RPMI7951 (cell line): ENCODE results near the gene RIN3. TPM values are rescaled to one million over a fixed set of nuclear protein-coding genes. Genes with fewer than 3 reads are reported as not detected.

Experiments used
- DNase-seq: peaks from one replicate; pipeline ENCODE4 v3.0.0-alpha.2; 2012; ENCODE audit warnings: low read depth
- total RNA-seq: library from RNA; depleted of rRNA; stranded (reverse); fragments of >200 nt; shearing (Covaris generic); gene quantifications from 2 replicates; pipeline ENCODE4 v1.2.3, GENCODE V29; 2014

The RIN3 gene
- total RNA-seq, 1 experiment from 2014 or later: 6.4 TPM

GRCh38 chr14:92597906-92598905 lies 84.6 kb downstream of the RIN3 start:
- DNase-seq: no peak

GRCh38 chr14:92599811-92600210 lies 86.2 kb downstream of the RIN3 start:
- peak; percentile 72 for DNase-seq

GRCh38 chr14:92600318-92601053 lies 86.9 kb downstream of the RIN3 start:
- peak; percentile 88 for DNase-seq

DNA sequence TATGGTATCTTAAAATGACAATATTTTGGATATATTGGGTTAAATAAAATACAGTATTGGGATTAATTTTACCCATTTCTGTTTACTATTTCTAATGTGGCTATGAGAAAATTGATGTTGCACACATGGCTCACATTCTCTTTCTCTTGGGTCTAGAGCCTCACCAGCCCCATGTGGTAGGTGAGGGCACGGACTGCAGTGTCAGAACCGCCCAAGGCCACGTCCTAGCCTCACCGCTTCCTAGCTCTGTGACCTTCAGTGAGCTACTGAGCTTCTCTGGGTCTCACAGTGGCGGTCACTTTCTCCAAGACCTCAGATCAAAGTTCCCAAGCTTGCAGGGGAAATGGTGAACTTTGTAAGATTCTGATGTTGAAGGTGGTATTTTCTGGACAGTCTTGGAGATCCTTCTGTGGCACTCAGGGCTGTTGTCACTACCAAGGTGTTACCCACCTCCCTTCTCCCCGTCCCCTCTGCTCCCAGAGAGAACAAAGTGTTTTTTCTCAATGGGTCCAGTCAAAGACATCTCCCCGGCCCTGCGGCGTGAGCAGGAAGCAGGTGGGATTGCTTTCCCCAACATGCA lies 87.6 kb downstream of the RIN3 start:
- DNase-seq: no peak

DNA sequence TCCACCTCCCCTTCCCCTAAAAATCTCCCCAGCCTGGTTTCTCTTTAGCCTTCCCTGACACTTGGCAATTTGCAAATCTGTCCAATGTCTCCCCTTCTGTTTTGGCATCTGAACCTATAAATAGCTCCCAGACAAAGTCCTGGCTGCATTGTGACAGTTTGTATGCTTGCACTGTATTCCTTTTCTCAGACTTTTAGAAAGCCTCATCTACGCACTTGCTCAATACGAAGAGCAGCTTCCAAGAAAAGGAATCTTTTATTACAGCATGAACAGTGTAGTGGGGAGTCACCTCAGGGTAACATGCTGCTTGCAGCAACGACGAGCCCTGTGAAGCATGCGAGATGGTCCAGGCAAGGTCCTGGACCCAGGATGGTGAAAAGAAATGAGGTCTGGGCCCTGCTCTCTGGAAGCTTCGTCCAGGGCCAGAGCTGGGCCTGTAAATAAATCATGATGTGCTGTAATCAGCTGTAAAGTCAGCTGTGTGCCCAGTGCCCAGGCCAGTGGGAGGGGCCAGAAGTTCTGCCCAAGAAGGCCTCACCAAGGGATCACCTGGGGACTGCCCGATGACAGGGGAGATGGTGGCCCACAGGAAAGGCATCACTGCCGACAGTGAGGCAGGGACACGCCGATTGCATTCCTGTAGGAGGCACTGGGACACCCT lies 88.3 kb downstream of the RIN3 start:
- DNase-seq: no peak

- peak; percentile 88 for DNase-seq
These were observed 90.0 kb downstream of the RIN3 start for GRCh38 chr14:92603309-92604242.

GRCh38 chr14:92605274-92605940 lies 91.8 kb downstream of the RIN3 start:
- DNase-seq: no peak

DNA sequence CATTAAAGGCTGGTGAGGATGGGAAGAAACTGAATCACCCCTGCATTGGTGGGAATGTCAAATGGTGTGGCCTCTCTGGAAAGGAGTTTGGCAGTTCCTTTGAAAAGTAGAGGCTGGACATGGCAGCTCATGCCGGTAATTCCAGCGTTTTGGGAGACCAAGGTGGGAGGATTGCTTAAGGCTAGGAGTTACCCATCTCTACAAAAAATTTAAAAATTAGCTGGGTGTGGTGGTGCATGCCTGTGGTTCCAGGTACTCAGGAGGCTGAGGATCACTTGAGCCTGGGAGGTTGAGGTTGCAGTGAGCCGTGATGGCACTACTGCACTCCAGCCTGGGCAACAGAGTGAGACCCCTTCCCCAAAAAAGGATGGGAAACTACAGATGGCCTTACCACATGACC lies 93.7 kb downstream of the RIN3 start:
- no peak for DNase-seq

DNA sequence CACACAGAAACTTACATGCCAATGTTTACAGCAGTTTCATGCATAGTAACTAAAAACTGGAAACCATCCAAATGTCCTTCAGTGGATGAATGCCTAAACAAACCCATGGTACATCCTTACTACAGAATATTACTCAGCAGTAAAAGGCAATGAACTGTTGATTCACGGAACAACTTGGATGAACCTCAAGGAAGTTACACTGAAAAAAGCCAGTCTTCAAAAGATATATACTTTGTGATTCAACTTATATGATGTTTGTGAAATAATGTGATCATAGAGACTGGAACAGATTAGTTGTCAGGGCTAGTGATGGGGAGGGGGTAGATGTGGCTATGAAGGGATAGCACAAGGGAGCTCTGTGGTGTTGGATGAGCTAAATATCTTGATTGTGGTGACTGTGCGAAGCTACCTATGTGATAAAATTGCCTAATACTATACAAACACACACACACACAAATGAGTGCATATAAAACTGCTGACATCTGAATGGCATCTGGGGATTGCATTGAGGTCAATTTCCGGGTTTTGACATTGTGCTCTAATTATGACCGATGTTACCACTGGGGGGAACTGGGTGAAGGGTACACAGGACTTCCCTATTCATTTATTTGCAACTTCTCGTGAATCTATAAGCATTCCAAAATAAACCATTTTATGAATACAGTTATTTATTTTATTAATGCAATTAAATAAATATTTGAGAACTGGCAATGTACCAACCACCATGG lies 94.3 kb downstream of the RIN3 start:
- peak; percentile 64 for DNase-seq

GRCh38 chr14:92609955-92610354 lies 96.4 kb downstream of the RIN3 start:
- DNase-seq: no peak

DNA sequence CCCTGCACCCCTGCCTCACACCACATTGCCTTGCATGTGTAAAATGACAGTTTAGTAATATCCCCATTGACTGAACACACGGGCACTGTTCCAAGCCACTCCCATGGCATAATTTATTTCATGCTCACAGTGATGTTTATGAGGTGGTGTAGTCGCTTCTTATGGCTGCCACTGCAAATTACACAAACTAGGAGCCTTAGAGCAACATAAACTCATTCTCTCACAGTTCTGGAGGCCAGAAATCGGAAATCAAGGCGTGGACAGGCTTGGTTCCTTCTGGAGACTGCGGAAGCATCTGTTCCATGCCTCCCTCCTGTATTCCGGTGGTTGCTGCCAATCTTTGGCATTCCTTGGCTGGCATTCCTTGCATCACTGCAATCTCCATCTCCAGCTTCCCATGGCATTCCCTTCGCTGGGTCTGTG lies 97.3 kb downstream of the RIN3 start:
- no peak for DNase-seq

DNA sequence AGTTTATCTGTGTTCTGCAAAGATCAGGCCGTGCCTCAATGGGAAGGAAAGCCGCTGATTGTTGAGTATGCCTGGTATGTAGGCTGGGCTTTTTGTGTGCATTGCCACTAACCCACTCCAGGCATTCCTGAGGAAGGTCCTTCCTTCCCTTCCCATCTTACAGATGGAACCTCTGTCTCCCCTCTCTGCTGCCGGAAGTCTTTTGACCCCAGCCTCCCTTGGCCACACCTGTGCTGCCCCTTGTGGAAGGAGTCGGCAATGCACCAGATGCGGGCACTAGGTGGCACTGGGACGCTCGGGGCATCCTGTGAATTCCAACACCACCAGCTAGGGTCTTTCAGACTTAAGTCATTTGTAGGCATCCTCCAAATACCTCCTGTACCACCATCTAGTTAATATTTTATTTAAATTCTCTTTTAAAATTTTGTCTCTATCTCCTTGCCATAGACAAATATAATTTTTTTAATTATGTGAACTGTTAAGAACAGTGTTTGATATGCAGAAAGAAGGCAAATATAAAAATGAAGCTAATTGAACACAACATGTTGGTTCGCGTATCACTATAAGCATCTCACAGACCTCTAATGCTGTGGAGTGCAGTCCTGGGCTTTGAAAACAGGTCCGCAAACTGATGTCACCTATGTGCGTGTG lies 99.6 kb downstream of the RIN3 start:
- DNase-seq: no peak

DNA sequence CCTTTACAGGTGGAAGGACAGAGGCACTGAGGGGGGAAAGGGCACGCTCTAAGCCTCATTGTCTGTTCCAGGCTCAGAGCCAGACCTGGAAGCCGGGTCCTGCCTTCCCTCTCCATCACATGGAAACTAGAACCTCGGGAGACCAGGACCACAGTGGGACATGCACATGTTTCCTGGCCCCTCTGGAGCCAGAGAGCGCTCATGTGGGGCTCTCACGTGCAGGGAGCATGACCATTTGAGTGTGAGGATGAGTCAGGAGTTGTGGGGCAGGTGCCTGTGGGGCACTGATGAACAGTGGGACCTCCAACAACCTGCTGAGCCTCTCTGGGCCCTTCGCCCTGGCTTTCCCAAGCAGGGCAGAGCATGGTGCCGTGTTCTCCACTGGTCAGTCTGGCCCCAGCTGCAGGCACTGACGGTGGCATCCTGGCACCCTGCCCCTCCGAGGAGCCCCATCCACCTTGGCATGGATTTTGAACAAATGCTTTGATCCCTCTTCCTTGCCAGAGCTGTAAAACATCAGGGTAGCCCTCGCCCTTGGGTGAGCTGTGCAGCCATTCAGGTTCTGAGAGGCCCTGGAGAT lies 100.2 kb downstream of the RIN3 start:
- no peak for DNase-seq

GRCh38 chr14:92615451-92615850 lies 101.9 kb downstream of the RIN3 start:
- no peak for DNase-seq

DNA sequence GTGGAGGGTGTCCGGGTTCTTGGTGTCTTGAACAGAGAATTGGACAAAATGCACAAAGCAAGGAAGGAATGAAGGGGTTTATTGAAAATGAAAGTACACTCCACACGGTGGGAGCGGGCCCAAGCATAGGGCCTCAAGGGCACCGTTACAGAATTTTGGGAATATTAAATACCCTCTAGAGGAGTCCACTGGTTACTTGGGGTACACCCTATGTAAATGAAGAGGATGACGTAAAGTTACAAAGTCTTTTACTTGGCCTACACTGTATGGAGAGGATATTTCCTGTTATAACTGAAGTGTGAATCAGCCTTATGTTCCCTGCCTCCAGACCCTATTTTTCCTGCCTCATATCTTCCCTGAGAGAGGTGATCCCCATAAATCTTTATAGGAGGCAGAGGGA lies 102.6 kb downstream of the RIN3 start:
- DNase-seq: no peak

- no peak for DNase-seq
These were observed 104.0 kb downstream of the RIN3 start for GRCh38 chr14:92617581-92617980.

GRCh38 chr14:92619671-92620456 lies 106.3 kb downstream of the RIN3 start:
- DNase-seq: no peak

DNA sequence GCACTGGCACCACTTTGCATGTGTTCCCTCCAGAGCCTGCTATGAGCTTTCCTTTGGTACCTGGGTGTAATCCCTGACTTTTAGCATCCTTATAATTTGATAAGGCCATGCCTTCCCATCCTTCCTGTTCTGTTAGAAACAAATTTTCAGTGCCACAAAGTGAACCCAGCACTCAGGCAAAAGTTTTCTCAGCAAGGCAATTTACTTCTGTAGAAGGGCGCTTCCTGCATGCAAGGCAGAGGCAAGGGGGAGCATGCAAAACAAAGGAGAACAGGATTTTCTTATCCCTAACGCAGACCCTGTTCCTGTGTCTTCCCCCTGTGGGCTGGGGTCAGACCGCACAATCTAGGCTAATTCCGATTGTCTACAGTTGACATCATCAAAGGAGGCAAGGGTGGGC lies 108.7 kb downstream of the RIN3 start:
- no peak for DNase-seq
